ENCODE results near the gene CXorf38. TPM values are rescaled to one million over a fixed set of nuclear protein-coding genes. Genes with fewer than 3 reads are reported as not detected.

CXorf38 gene
- total and polyA plus RNA-seq, 2 donors, result 8.0 to 12.5 TPM

Other genes with a start within 250 kb of the CXorf38 start
- gene ATP6AP2, start 66.6 kb downstream of the CXorf38 start, total RNA-seq, result 112 TPM
- 116 TPM for gene ATP6AP2, start 66.6 kb downstream of the CXorf38 start, polyA plus RNA-seq
- gene MPC1L, start 24.1 kb downstream of the CXorf38 start, total RNA-seq, result not detected
- not detected for gene MPC1L, start 24.1 kb downstream of the CXorf38 start, polyA plus RNA-seq
- 66.7 TPM for gene MED14, start 88.0 kb upstream of the CXorf38 start, total RNA-seq
- 21.4 TPM for gene MED14, start 88.0 kb upstream of the CXorf38 start, polyA plus RNA-seq

Data from urinary bladder (tissue), 2 donors.